Psoas muscle (tissue), 8 donors: ENCODE data around the gene SRSF9. TPM values are rescaled to one million over a fixed set of nuclear protein-coding genes. Genes with fewer than 3 reads are reported as not detected.

Experiments used
- ATAC-seq, 4 donors: fragments of 200-7000 bp; cut with Tn5 transposase; one replicate each; pipeline ENCODE4 v1.9.1; 2020; ENCODE audit warnings: moderate library complexity in 3 of 4, mild to moderate bottlenecking in 2 of 4
- DNase-seq, 2 donors: peaks; one replicate each; pipeline ENCODE4 v3.0.0-alpha.2; 2020
- H3K27ac ChIP-seq: fragments of 200-600 bp; one replicate; pipeline ENCODE4 v1.8.0; 2022
- H3K27me3 ChIP-seq, 3 donors: fragments of 200-600 bp in 1 of 3; one replicate each; pipeline versions ENCODE4 v1.6.1 to v1.8.0; 2013 to 2022; ENCODE audit warnings: low read length in 2 of 3, mild to moderate bottlenecking in 2 of 3, moderate library complexity in 1 of 3; ENCODE audit not compliant: insufficient read depth in 3 of 3
- H3K36me3 ChIP-seq, 2 donors: fragments of 200-600 bp in 1 of 2; one replicate each; pipeline versions ENCODE4 v1.6.1 to v1.8.0; 2013 to 2022; ENCODE audit warnings: low read depth in 1 of 2, mild to moderate bottlenecking in 1 of 2, moderate library complexity in 1 of 2; ENCODE audit not compliant: insufficient read depth in 1 of 2
- H3K4me1 ChIP-seq: fragments of 200-600 bp; one replicate; pipeline ENCODE4 v1.8.0; 2022
- H3K4me3 ChIP-seq: fragments of 200-600 bp; one replicate; pipeline ENCODE4 v1.8.0; 2022; ENCODE audit warnings: mild to moderate bottlenecking
- H3K9me3 ChIP-seq: fragments of 200-600 bp; one replicate; pipeline ENCODE4 v1.8.0; 2022
- CTCF ChIP-seq: fragments of 200-600 bp; IDR thresholded peaks from one replicate; pipeline ENCODE4 v1.8.0; 2022; ENCODE audit warnings: antibody characterized with exemption
- WGBS, 3 donors: extraction: QIAGEN DNeasy Blood & Tissue Kit; methylation state at CpG; one replicate each; pipeline versions ENCODE4 v1.1.6 to v1.1.7; 2013; 5-methylcytosine and 5-hydroxymethylcytosine counted together
- intact Hi-C, 2 donors: fragments of 100-400 bp; cut with DNase I; formaldehyde crosslinking; loops; one replicate each; pipeline versions ENCODE4 v1.11.0 to v1.14.2; 2022
- polyA plus RNA-seq, 3 donors: library from polyadenylated mRNA; stranded (reverse); fragments of 200-250 nt; gene quantifications; one replicate each; pipeline ENCODE4 v1.2.3, GENCODE V29; 2013
- total RNA-seq, 4 donors: library from RNA; stranded (reverse); fragmentation: NEBNext Ultra II Directional in 2 of 4; extraction: Animal tissue kit (Norgen Biotek cat#: 25700) in 2 of 4; gene quantifications; one replicate each; pipeline versions ENCODE4 v1.2.1 to v1.2.4, GENCODE V29; 2021 to 2023
- donor health status: healthy with polysubstance abuse.
- donor health status: DM: no; HTN: no; CAD: no; lungs with moderate emphysema.
- donor health status: Bipolar disorder and iron deficiency.
- donor health status: healthy.
- donor health status: DM: yes; HTN: yes; CAD: no.
- donor health status: DM: no; HTN: no; CAD: no.
- donor health status: DM: no; HTN: no; CAD: no.
- donor health status: DM: yes; HTN: yes; CAD: no.

SRSF9 gene
- total and polyA plus RNA-seq, 7 donors, result 24.9 to 53.8 (median 33.8) TPM

- no peaks in the 10 kb centered on the region for H3K27me3 ChIP-seq
- intact Hi-C loops, result no loop called here
- peaks cover 25 to 67% of the 10 kb centered on the region in 2 donors for H3K36me3 ChIP-seq
- H3K4me1 ChIP-seq, result peaks cover 19% of the 10 kb centered on the region
- no peak overlapping the region for H3K4me3 ChIP-seq
- DNase-seq (no peak), ATAC-seq (no peak)
- no peaks in the 10 kb centered on the region for H3K9me3 ChIP-seq
- TF ChIP-seq CTCF, result no peak
- WGBS, 3 donors, result 39 to 48% (median 39%) methylated on average over 5 of the region's 5 CpGs
- H3K27ac ChIP-seq, result no peak overlapping the region
These were observed 3.8 kb downstream of the SRSF9 start for GRCh38 chr12:120465756-120466155.

DNA sequence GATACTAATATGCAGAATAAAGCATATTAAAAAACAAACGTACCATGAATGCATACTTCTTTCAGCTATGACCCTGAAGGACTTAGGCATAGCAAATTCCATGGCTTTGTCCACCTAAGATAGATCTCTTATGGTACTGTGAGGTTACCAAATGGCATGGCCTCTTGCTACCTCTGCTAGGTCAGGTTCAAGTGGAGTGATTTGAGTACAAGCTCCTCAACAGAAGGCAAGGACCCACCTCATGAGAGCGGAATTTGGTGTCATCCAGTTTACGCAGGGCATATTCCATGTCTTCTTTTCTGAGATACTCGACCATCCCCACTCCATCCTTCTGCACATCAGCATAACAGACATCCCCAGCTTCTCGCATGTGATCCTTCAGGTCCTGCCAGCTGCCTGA is 5.8 kb downstream of the SRSF9 start:
- H3K27ac ChIP-seq, result no peak overlapping the region
- H3K36me3 ChIP-seq, result peaks cover 30 to 88% of the 10 kb centered on the region in 2 donors
- no peak for TF ChIP-seq CTCF
- no peak for ATAC-seq
- no peaks in the 10 kb centered on the region for H3K9me3 ChIP-seq
- H3K27me3 ChIP-seq, result no peaks in the 10 kb centered on the region
- 68 to 81% (median 71%) methylated on average over 5 of the region's 5 CpGs for WGBS, 3 donors
- no peak for DNase-seq
- peaks cover 14% of the 10 kb centered on the region for H3K4me1 ChIP-seq
- no peak overlapping the region for H3K4me3 ChIP-seq
- intact Hi-C loops, result no loop called here

DNA sequence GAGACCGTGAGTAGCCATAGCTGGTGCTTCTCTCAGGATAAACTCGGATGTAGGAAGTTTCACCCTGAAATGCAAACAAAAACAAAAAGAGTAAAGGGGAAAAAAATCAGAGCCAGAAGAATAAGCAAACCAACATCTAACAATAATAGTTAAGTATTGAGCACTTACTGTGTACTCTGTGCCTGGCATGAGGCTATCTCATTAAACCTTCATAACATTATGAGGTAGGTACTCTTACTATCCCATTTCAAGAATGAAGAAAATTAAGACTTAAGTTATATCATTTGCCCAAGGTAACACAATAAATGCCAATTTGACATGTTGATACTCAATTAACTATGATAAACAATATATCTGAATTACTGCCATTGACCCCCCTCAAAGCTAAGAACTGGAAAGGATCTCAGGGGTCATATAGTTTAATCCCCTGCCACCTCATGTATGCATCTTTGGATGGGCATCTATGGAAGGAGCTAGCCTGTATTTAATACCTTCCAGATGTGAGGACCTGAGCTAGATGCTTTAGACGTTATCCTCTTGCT is 7.4 kb downstream of the SRSF9 start:
- DNase-seq (no peak), ATAC-seq (no peak)
- Histone ChIP-seq H3K27ac (no peak overlapping the region), H3K27me3 (no peaks in the 10 kb centered on the region), H3K4me3 (no peak overlapping the region), H3K4me1 (peaks cover 9% of the 10 kb centered on the region), H3K36me3 (peaks cover 31 to 99% of the 10 kb centered on the region in 2 donors), H3K9me3 (no peaks in the 10 kb centered on the region)
- intact Hi-C loops, result no loop called here
- 71 to 83% (median 75%) methylated on average over 3 of the region's 3 CpGs for WGBS, 3 donors
- TF ChIP-seq CTCF, result no peak

- Histone ChIP-seq H3K4me1 (no peaks in the 10 kb centered on the region), H3K27ac (no peak overlapping the region), H3K4me3 (no peak overlapping the region), H3K9me3 (no peaks in the 10 kb centered on the region), H3K27me3 (no peaks in the 10 kb centered on the region), H3K36me3 (peaks cover 27 to 98% of the 10 kb centered on the region in 2 donors)
- ATAC-seq (no peak), DNase-seq (no peak)
- 90 to 97% (median 94%) methylated on average over 3 of the region's 3 CpGs for WGBS, 3 donors
- no peak for TF ChIP-seq CTCF
- intact Hi-C loops, result no loop called here
These were observed 9.4 kb downstream of the SRSF9 start for GRCh38 chr12:120460157-120460556.

DNA sequence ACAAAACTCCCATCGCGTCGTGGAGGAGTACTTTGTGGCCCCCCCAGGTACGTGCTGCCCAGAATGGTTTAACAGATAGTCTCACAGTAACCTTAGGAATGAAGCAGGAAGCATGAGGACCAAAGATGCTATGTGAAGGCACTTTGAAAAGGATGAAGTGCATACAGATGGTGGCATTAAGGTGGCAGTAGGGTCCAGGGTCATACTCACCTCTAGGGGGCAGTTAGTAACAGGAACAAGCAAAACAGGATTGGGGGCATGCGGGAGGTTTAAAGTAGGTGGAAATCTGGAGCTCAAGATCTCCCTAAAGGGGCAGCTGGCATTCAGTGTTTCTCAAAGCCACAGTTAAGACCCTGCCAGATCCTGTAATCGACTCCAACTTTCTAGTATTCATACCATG is 12.4 kb downstream of the SRSF9 start:
- no peaks in the 10 kb centered on the region for H3K9me3 ChIP-seq
- no peak overlapping the region for H3K27ac ChIP-seq
- H3K4me1 ChIP-seq, result no peaks in the 10 kb centered on the region
- DNase-seq (no peak), ATAC-seq (no peak)
- no peak overlapping the region for H3K4me3 ChIP-seq
- intact Hi-C loops, result no loop called here
- H3K27me3 ChIP-seq, result no peaks in the 10 kb centered on the region
- 74 to 78% (median 77%) methylated on average over 6 of the region's 6 CpGs for WGBS, 3 donors
- H3K36me3 ChIP-seq, result peaks cover 11 to 96% of the 10 kb centered on the region in 2 donors
- TF ChIP-seq CTCF, result peak; percentile 8
